Gastroesophageal sphincter (tissue), 3 donors: ENCODE measurements around the gene BAZ2B.

Experiments used
- EP300 ChIP-seq: sonication (generic); formaldehyde crosslinking; IDR thresholded peaks from one replicate; pipeline ENCODE4 v1.6.1; 2017; ENCODE audit warnings: antibody characterized with exemption, mild to moderate bottlenecking
- POLR2AphosphoS5 ChIP-seq: sonication (generic); formaldehyde crosslinking; IDR thresholded peaks from one replicate; pipeline ENCODE4 v1.6.1; 2017; ENCODE audit warnings: antibody characterized with exemption
- TF ChIP-seq, protein P1 (sequence below), 4 experiments: fragments of 200-600 bp in 2 of 4; fragments of 450-650 bp in 2 of 4; sonication (generic) in 1 of 4; IDR thresholded peaks; one replicate each; pipeline ENCODE4 v1.5.1; 2017 to 2019; ENCODE audit warnings: antibody characterized with exemption in 4 of 4, mild to moderate bottlenecking in 2 of 4, moderate library complexity in 2 of 4

DNA sequence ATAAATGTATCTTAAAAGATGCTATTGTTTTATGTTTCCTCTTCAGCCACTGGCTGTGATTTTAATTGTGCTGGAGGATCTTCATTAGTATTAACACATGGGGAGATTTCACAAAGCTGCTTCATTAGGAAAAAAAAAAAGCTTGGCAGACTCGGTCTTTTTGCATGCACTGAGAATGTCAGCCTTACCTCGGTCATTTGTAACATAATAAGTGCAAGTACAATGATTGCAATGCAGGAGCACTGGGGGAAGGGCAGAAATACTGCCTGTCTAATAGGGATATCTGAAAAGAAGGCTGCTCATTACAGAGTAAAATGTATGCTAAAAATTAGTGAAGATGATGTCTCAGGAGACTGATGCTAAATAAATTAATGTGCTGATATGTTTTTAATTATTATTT, 1.3 kb upstream of the BAZ2B start:
- TF ChIP-seq, protein P1, sequence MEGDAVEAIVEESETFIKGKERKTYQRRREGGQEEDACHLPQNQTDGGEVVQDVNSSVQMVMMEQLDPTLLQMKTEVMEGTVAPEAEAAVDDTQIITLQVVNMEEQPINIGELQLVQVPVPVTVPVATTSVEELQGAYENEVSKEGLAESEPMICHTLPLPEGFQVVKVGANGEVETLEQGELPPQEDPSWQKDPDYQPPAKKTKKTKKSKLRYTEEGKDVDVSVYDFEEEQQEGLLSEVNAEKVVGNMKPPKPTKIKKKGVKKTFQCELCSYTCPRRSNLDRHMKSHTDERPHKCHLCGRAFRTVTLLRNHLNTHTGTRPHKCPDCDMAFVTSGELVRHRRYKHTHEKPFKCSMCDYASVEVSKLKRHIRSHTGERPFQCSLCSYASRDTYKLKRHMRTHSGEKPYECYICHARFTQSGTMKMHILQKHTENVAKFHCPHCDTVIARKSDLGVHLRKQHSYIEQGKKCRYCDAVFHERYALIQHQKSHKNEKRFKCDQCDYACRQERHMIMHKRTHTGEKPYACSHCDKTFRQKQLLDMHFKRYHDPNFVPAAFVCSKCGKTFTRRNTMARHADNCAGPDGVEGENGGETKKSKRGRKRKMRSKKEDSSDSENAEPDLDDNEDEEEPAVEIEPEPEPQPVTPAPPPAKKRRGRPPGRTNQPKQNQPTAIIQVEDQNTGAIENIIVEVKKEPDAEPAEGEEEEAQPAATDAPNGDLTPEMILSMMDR (IDR thresholded peaks at IDR 0.05), result no peak
- TF ChIP-seq POLR2AphosphoS5, result no peak
- TF ChIP-seq EP300, result no peak
